K562 (cell line): Measurements from ENCODE around the gene CDKN1C.

Experiments used
- JUND ChIP-seq, 2 experiments: IDR thresholded peaks; 2 replicates in 1 of 2; 3 replicates in 1 of 2; pipeline ENCODE4 v1.6.1; 2011; ENCODE audit warnings: borderline replicate concordance in 2 of 2, low read depth in 2 of 2, low read length in 2 of 2, improper control_type of control experiment in 1 of 2, missing biosample characterization in 1 of 2, missing genetic modification characterization in 1 of 2, missing genetic modification reagents in 1 of 2
- MAFK ChIP-seq: IDR thresholded peaks from 2 replicates; pipeline ENCODE4 v1.6.1; 2011; ENCODE audit warnings: low read length, improper control_type of control experiment
- NFATC3 ChIP-seq: fragments of 450-650 bp; IDR thresholded peaks from 2 replicates; pipeline ENCODE4 v1.6.1; 2017; ENCODE audit warnings: mild to moderate bottlenecking
- RERE ChIP-seq: sonication (generic); formaldehyde crosslinking; IDR thresholded peaks from 2 replicates; pipeline ENCODE4 v1.8.0; 2023; ENCODE audit warnings: missing genetic modification reagents, mild to moderate bottlenecking, borderline replicate concordance
- SIN3A ChIP-seq, 2 experiments: fragments of 150-350 bp in 1 of 2; IDR thresholded peaks; 2 replicates each; pipeline ENCODE4 v1.6.1; 2011 to 2016; ENCODE audit warnings: borderline replicate concordance in 2 of 2, low read depth in 2 of 2, low read length in 2 of 2, mild to moderate bottlenecking in 2 of 2, moderate library complexity in 2 of 2; ENCODE audit not compliant: control insufficient read depth in 1 of 2
- ZBTB1 ChIP-seq: sonication (generic); formaldehyde crosslinking; IDR thresholded peaks from 2 replicates; pipeline ENCODE4 v1.8.1; 2023; ENCODE audit warnings: missing genetic modification reagents, low read depth, mild to moderate bottlenecking, borderline replicate concordance
- TF ChIP-seq, protein P1 (sequence below): fragments of 250-450 bp; sonication (Bioruptor Pico); IDR thresholded peaks from 2 replicates; pipeline ENCODE4 v1.5.1; 2021; ENCODE audit warnings: mild to moderate bottlenecking

GRCh38 chr11:2919188-2919587, 33.6 kb upstream of the CDKN1C start:
- TF ChIP-seq RERE (CRISPR knock-in tag) (no peak), SIN3A (IDR thresholded peaks at IDR 0.05; ENCODE audit: borderline replicate concordance in 2 of 2, control insufficient read depth in 1 of 2, low read depth in 2 of 2, low read length in 2 of 2) (no peak), NFATC3 (no peak), ZBTB1 (no peak), JUND (IDR thresholded peaks at IDR 0.05; ENCODE audit: borderline replicate concordance, low read depth, low read length) (no peak), JUND (tag; IDR thresholded peaks at IDR 0.05; ENCODE audit: borderline replicate concordance, low read depth, low read length) (no peak), MAFK (no peak)
- TF ChIP-seq, protein P1, sequence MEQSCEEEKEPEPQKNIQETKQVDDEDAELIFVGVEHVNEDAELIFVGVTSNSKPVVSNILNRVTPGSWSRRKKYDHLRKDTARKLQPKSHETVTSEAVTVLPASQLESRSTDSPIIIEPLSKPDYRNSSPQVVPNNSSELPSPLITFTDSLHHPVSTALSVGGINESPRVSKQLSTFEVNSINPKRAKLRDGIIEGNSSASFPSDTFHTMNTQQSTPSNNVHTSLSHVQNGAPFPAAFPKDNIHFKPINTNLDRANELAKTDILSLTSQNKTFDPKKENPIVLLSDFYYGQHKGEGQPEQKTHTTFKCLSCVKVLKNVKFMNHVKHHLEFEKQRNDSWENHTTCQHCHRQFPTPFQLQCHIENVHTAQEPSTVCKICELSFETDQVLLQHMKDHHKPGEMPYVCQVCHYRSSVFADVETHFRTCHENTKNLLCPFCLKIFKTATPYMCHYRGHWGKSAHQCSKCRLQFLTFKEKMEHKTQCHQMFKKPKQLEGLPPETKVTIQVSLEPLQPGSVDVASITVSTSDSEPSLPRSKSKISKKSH (CRISPR knock-in tag): no peak
